Mammary epithelial cell (primary cell): ENCODE measurements around the gene YAE1.

Experiments
- EZH2 ChIP-seq: IDR thresholded peaks from 2 replicates; pipeline ENCODE4 v1.6.1; 2012; ENCODE audit warnings: low read length, inconsistent platforms, borderline replicate concordance
- TF ChIP-seq, protein P1 (sequence below), 2 donors: IDR thresholded peaks in 1 of 2; conservative IDR thresholded peaks in 1 of 2; 2 replicates each; pipeline ENCODE4 v1.5.1; 2011 to 2012; ENCODE audit warnings: inconsistent platforms in 2 of 2, low read length in 2 of 2, mild to moderate bottlenecking in 2 of 2, control low read depth in 1 of 2, low read depth in 1 of 2; ENCODE audit not compliant: insufficient read depth in 1 of 2; ENCODE audit errors: extremely low read depth in 1 of 2

DNA sequence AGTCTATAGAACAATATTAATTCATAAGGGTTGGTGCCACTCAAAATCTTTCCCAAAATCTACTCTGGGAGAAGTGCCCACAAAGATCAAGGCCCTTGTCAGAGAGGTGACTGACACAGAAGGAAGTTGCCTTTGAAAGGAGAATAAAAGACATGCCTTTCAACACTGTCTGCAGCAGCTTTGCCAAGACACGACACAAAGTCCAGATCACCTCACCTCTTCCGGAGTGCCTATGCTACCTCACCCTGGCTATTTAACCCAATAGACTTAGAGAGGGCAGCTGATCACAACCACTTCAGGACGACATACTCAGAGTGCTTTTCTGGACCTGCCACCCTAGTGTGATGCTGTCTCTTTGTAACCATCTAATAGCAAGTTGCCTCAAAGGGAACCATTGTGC, 49.0 kb upstream of the YAE1 start:
- no peak for TF ChIP-seq EZH2
- TF ChIP-seq, protein P1, sequence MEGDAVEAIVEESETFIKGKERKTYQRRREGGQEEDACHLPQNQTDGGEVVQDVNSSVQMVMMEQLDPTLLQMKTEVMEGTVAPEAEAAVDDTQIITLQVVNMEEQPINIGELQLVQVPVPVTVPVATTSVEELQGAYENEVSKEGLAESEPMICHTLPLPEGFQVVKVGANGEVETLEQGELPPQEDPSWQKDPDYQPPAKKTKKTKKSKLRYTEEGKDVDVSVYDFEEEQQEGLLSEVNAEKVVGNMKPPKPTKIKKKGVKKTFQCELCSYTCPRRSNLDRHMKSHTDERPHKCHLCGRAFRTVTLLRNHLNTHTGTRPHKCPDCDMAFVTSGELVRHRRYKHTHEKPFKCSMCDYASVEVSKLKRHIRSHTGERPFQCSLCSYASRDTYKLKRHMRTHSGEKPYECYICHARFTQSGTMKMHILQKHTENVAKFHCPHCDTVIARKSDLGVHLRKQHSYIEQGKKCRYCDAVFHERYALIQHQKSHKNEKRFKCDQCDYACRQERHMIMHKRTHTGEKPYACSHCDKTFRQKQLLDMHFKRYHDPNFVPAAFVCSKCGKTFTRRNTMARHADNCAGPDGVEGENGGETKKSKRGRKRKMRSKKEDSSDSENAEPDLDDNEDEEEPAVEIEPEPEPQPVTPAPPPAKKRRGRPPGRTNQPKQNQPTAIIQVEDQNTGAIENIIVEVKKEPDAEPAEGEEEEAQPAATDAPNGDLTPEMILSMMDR (conservative IDR thresholded peaks at IDR 0.05 in 1 of 2, IDR thresholded peaks at IDR 0.05 in 1 of 2; ENCODE audit: extremely low read depth in 1 of 2, insufficient read depth in 1 of 2, low read depth in 1 of 2, low read length in 2 of 2): no peak
